ENCODE data around the gene EHD2.

GRCh38 chr19:47766670-47767069 lies 53.4 kb downstream of the EHD2 start:
- TF ChIP-seq CTCF (IDR thresholded peaks at IDR 0.05; ENCODE audit: borderline replicate concordance, extremely low read depth, low read length, poor library complexity, severe bottlenecking) (no peak), EZH2 (IDR thresholded peaks at IDR 0.05; ENCODE audit: borderline replicate concordance, low read depth, low read length, severe bottlenecking) (no peak)

Data from DND-41 (cell line).